ENCODE measurements around the gene SPINT2.

Gene SPINT2

GRCh38 chr19:38277969-38278680 is 13.8 kb downstream of the SPINT2 start:
- TF ChIP-seq, protein P1, sequence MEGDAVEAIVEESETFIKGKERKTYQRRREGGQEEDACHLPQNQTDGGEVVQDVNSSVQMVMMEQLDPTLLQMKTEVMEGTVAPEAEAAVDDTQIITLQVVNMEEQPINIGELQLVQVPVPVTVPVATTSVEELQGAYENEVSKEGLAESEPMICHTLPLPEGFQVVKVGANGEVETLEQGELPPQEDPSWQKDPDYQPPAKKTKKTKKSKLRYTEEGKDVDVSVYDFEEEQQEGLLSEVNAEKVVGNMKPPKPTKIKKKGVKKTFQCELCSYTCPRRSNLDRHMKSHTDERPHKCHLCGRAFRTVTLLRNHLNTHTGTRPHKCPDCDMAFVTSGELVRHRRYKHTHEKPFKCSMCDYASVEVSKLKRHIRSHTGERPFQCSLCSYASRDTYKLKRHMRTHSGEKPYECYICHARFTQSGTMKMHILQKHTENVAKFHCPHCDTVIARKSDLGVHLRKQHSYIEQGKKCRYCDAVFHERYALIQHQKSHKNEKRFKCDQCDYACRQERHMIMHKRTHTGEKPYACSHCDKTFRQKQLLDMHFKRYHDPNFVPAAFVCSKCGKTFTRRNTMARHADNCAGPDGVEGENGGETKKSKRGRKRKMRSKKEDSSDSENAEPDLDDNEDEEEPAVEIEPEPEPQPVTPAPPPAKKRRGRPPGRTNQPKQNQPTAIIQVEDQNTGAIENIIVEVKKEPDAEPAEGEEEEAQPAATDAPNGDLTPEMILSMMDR (IDR thresholded peaks at IDR 0.05; ENCODE audit: unreplicated experiment in 3 of 3): no peak

DNA sequence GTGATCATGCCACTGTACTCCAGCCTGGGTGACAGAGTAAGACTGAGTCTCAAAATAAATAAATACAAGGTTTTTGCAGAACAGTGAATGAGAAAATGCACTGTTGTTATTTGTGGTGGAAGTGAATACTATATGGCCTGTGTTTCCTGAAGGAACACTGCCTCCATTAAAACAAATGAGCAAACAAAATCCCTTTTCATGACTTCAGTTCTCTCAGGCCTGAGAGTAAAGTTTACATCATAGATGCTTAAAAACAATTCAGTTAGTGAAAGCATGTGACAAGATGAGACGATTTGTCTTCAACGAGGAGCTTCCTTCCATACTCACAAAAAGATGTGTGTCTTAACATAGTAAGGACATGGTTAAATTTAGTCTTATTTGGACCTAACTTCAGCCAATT is 14.4 kb downstream of the SPINT2 start:
- TF ChIP-seq, protein P1 (IDR thresholded peaks at IDR 0.05; ENCODE audit: unreplicated experiment in 3 of 3): no peak
- Mint-ChIP-seq H3K27me3 (ENCODE audit: low read depth) (no peaks in the 10 kb centered on the region), H3K9me3 (no peaks in the 10 kb centered on the region), H3K4me1 (no peaks in the 10 kb centered on the region), H3K27ac (peak overlapping the region in 1 of 3 experiments; percentile 5), H3K4me3 (no peak overlapping the region), H3K36me3 (ENCODE audit: low read depth) (peaks cover 3% of the 10 kb centered on the region)

More at GRCh38 chr19:38277969-38278680, 13.8 kb downstream of the SPINT2 start:
- peaks cover 3% of the 10 kb centered on the region for H3K36me3 Mint-ChIP-seq (ENCODE audit: low read depth)
- H3K27ac Mint-ChIP-seq: peak overlapping the region; percentile 5 to 29 (median 26)
- no peak overlapping the region for H3K4me3 Mint-ChIP-seq
- no peaks in the 10 kb centered on the region for H3K9me3 Mint-ChIP-seq
- no peaks in the 10 kb centered on the region for H3K4me1 Mint-ChIP-seq
- H3K27me3 Mint-ChIP-seq (ENCODE audit: low read depth): no peaks in the 10 kb centered on the region

GRCh38 chr19:38280030-38280921 is 15.9 kb downstream of the SPINT2 start:
- Mint-ChIP-seq H3K27ac (peak overlapping the region in 1 of 3 experiments; percentile 46), H3K36me3 (ENCODE audit: low read depth) (no peaks in the 10 kb centered on the region), H3K4me1 (no peaks in the 10 kb centered on the region), H3K4me3 (no peak overlapping the region), H3K9me3 (no peaks in the 10 kb centered on the region), H3K27me3 (ENCODE audit: low read depth) (no peaks in the 10 kb centered on the region)
- TF ChIP-seq, protein P1 (IDR thresholded peaks at IDR 0.05; ENCODE audit: unreplicated experiment in 3 of 3): no peak

DNA sequence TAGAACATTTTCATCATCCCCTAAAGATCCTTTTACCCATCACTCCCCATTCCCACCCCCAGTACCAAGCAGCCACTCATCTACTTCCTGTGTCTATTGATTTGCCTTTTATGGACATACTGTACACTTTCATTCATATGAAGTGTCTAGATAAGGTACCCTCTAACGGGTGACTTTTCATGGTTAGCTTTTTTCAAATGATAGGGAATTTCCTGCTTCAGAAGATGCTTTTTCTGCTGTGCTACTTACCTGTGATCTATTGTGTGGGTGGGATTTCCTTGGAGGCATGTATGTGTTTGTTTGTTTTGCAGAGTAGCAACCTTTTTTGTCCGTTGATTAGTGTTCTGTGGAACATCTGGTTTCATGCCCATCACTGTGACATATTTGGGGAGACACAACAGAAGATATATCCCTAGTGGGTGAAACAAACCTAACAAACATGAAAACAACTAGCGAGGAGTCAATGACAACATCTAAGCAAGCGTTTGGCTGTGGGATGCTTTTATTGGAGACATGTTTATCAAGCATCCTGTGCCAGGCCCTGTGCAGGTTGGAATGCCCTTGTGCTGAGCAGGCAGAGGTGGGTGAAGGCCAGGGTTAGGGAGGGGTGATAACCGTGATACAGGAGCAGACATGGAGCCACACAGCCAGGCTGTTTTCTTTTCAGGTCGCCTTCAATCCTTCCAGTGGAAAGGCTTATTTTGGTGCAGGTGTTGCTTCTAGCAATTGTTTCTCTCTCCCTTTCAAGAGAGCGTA is 17.6 kb downstream of the SPINT2 start:
- H3K4me3 Mint-ChIP-seq: no peak overlapping the region
- H3K27ac Mint-ChIP-seq: no peak overlapping the region
- TF ChIP-seq, protein P1 (IDR thresholded peaks at IDR 0.05; ENCODE audit: unreplicated experiment in 3 of 3): no peak
- H3K4me1 Mint-ChIP-seq: no peaks in the 10 kb centered on the region
- peaks cover 5% of the 10 kb centered on the region for H3K27me3 Mint-ChIP-seq (ENCODE audit: low read depth)
- H3K36me3 Mint-ChIP-seq (ENCODE audit: low read depth): peaks cover 9% of the 10 kb centered on the region
- no peaks in the 10 kb centered on the region for H3K9me3 Mint-ChIP-seq

DNA sequence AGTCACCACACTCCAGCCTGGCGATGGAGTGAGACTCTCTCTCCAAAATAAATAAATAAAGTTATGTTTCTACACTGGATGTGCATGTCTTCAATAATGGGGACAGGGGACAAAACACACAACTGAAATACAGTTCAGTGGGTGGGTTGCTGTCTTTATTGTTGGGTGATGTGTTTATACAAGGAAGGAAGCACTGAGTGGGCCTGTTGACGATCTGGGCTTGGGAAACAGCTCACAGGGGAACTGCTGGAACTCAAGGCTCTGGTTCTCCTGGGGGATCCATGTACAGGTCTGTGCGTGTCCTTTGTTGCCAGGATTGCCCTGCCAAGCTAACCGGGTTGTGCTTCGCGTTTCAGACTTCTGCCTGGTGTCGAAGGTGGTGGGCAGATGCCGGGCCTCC is 18.9 kb downstream of the SPINT2 start:
- no peak overlapping the region for H3K4me3 Mint-ChIP-seq
- H3K9me3 Mint-ChIP-seq: no peaks in the 10 kb centered on the region
- no peak overlapping the region for H3K27ac Mint-ChIP-seq

More for the DNA sequence above, 18.9 kb downstream of the SPINT2 start:
- H3K36me3 Mint-ChIP-seq (ENCODE audit: low read depth): peaks cover 9% of the 10 kb centered on the region
- H3K27me3 Mint-ChIP-seq (ENCODE audit: low read depth): peaks cover 5% of the 10 kb centered on the region
- TF ChIP-seq, protein P1 (IDR thresholded peaks at IDR 0.05; ENCODE audit: unreplicated experiment in 3 of 3): no peak
- H3K4me1 Mint-ChIP-seq: no peaks in the 10 kb centered on the region

Data from nephron (organoid).